ENCODE results near the gene ITPR2.

DNA sequence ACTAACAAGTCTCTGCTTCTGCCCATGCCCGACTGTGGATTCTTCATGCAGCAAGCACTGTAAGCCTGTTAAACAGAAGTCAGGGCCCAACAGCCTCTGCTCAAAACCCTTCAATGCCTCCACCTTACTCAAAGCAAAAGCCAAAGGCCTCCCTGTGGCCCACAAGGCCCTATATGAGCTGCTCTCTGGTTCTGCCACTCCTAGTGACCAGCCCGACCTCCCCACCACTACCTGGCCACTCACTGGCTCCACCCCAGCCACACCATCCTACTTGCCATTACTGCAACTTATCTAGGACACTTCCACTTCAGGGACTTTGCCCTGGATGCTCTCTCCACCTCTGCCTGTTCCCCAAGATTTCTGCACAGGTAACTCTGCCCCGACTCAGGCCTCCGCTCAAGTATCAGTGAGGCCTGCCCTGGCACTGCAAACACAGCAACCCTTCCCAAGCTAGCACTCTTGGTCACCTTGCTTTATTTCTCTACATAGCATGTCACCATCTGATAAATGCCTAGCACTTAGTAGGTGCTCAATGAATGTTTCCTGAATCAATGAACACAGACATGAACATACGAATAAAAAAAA, 88.9 kb downstream of the ITPR2 start:
- TF ChIP-seq, protein P1, sequence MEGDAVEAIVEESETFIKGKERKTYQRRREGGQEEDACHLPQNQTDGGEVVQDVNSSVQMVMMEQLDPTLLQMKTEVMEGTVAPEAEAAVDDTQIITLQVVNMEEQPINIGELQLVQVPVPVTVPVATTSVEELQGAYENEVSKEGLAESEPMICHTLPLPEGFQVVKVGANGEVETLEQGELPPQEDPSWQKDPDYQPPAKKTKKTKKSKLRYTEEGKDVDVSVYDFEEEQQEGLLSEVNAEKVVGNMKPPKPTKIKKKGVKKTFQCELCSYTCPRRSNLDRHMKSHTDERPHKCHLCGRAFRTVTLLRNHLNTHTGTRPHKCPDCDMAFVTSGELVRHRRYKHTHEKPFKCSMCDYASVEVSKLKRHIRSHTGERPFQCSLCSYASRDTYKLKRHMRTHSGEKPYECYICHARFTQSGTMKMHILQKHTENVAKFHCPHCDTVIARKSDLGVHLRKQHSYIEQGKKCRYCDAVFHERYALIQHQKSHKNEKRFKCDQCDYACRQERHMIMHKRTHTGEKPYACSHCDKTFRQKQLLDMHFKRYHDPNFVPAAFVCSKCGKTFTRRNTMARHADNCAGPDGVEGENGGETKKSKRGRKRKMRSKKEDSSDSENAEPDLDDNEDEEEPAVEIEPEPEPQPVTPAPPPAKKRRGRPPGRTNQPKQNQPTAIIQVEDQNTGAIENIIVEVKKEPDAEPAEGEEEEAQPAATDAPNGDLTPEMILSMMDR (IDR thresholded peaks at IDR 0.05; ENCODE audit: low read length): no peak
- no peak for TF ChIP-seq EZH2 (optimal IDR thresholded peaks at IDR 0.05; ENCODE audit: low read depth, low read length)

All from MM.1S (cell line).